GM04504 (cell line): ENCODE data around the gene ALPK3.

ENCODE experiments used
- DNase-seq: peaks from one replicate; pipeline ENCODE4 v3.0.0-alpha.2; 2012; ENCODE audit warnings: low read depth

Gene ALPK3

DNA sequence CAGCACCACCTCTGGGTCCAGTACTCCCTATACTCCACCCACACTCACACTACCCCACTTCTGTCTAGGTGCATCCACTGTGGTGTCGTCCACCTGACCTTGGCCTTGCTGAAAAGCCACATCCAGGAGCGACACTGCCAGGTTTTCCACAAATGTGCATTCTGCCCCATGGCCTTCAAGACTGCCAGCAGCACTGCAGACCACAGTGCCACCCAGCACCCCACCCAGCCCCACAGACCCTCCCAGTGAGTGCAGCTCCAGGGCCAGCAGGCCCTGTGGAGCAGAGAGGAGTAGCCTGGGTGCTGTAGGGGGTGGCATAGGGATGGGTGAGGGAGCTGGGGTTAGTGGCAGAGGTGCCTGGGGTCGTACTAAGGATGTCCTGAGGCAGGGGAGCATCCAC, 19.4 kb upstream of the ALPK3 start:
- DNase-seq: no peak

- no peak for DNase-seq
These were observed 18.7 kb upstream of the ALPK3 start for GRCh38 chr15:84798436-84798946.

GRCh38 chr15:84799511-84800187, 17.5 kb upstream of the ALPK3 start:
- no peak for DNase-seq

DNA sequence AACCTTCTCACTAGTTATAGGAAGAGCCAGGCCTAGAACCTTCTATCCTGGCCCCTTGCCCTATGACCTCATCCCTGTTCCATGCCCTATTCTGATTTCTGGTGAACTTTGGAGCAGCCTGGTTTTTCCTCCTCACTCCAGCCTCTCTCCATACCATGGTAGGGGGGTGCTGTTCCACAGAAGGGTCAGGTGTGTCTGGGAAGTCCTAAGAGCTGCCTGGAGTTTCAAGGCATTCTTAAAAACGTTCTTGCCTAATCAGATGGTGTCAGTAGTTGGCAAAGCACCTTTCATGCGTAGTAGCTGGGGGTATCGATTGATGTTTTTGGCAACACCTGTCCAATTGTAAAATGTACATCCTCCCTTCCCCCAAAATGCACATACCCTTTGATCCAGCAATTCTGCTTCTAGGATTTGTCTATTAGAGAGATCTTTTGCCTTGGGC, 16.8 kb upstream of the ALPK3 start:
- no peak for DNase-seq

GRCh38 chr15:84804005-84804900, 12.9 kb upstream of the ALPK3 start:
- DNase-seq: no peak

- DNase-seq: no peak
These were observed 11.9 kb upstream of the ALPK3 start for GRCh38 chr15:84805221-84805620.

- no peak for DNase-seq
These were observed 9.9 kb upstream of the ALPK3 start for GRCh38 chr15:84807228-84807627.

GRCh38 chr15:84810073-84810840, 6.9 kb upstream of the ALPK3 start:
- DNase-seq: peak; percentile 20

DNA sequence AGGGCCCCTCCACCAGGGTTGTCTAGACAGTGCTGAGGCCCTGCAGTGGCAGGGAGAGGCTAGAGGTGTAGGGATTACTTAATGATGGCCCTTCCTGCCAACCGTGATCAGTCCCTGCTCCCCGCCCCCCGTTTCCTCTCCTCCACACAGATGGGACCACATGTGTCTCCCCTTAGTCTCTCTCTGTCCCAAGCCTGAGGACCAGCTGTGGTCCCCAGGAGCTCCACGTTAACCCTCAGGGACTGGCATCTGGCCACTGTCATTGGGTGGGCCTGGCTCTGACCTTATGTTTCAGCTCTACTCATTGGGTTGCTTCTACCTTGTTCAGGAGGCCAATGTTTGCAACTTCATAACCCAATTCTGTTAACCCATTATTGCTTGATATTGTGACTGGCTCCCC, 6.0 kb upstream of the ALPK3 start:
- no peak for DNase-seq

DNA sequence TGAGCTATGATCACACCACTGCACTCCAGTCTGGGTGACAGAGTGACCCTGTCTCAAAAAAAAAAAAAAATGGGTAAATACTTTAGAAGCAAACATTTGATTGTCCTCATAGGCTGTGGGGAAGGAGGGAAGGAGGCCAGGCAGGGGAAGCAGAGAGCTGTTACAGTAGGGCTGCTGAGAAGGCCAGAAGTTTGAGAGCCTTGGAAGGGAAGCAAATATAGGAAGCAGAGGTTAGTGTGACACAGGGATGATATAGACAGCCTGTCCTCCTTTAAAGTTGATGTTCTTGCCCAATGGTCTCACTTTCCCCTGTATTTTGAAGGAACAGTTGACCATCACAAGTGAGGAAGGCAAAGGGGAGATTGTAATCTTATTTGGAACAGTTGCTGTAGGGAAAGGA, 5.3 kb upstream of the ALPK3 start:
- DNase-seq: no peak

- DNase-seq: no peak
These were observed 4.3 kb upstream of the ALPK3 start for GRCh38 chr15:84812842-84813241.

GRCh38 chr15:84813435-84813834, 3.7 kb upstream of the ALPK3 start:
- DNase-seq: no peak

GRCh38 chr15:84813931-84814330, 3.2 kb upstream of the ALPK3 start:
- no peak for DNase-seq

GRCh38 chr15:84814916-84815315, 2.2 kb upstream of the ALPK3 start:
- DNase-seq: no peak

DNA sequence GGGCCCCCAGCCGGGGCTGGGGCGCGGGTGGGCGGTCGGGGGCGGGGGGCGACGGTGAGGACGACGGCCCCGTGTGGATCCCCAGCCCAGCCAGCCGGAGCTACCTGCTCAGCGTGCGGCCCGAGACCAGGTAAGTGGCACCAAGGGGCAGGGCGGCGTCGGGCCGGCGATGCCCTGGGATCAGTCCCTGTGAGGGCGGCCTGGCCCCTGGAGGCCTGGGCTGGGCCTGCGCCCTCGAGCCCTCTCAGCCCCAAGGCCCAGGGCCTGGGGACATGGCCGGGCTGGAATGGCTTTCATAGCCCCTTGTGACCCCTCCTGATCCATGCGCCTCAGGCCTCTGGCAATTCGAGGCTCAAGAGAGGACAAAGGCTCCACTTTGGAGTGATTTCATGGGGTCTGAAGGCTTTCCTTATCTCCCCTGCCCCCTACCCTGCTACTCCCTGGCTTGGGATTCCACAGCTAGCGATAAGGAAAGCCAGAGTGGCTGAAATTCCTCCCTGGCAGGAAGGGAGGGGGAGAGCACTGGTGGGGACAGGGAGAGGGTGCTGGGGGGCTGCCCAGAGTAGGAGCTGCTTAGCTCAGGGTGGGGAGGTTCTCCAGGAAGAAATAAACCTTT, 418 bp downstream of the ALPK3 start:
- DNase-seq: no peak

GRCh38 chr15:84818261-84819131, 1.3 kb downstream of the ALPK3 start:
- no peak for DNase-seq

GRCh38 chr15:84819291-84819768, 2.2 kb downstream of the ALPK3 start:
- no peak for DNase-seq

DNA sequence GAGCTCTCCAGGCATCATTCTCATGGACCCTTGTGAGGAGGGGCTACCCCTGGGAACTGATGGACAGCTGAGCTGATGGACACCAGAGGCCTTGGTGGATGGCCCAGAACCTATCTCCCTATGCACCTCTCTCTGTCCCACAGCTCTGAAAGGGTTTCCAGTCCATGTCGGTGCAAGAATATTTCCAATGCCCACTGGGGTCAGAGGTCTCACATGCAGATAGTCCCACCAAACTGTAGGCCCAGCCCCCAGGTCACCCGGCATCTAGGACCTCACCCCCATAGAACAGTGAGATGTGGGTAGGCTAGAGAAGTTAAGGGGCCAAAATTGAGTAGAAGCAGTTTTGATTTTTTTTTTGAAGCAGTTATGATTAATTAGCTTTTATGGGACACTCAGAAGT, 2.6 kb downstream of the ALPK3 start:
- DNase-seq: no peak

DNA sequence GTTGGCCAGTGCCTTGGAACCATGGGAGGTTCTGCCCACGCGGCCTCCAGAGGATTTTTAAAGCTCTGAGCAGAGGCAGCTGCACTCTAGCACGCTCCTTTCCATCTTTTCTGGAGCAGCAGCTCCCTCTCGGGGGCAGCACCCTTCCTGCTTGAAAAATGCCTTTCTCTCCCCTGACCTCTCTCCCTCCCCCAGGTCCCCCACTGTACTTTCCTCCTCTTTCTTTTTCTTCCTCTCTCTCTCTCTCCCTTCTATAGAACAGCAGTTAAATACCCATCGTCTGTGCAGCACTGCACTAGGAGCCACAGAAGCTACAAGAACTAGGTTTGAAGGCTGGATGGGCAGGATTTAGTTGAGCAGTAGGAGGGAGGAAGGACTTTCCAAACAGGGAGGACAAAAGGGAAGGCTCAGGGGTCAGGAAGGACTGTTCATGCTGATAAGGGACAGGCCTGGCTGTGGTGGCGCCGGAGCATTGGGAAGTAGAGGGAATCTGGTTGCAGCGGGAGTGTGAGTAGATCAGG, 4.4 kb downstream of the ALPK3 start:
- no peak for DNase-seq

DNA sequence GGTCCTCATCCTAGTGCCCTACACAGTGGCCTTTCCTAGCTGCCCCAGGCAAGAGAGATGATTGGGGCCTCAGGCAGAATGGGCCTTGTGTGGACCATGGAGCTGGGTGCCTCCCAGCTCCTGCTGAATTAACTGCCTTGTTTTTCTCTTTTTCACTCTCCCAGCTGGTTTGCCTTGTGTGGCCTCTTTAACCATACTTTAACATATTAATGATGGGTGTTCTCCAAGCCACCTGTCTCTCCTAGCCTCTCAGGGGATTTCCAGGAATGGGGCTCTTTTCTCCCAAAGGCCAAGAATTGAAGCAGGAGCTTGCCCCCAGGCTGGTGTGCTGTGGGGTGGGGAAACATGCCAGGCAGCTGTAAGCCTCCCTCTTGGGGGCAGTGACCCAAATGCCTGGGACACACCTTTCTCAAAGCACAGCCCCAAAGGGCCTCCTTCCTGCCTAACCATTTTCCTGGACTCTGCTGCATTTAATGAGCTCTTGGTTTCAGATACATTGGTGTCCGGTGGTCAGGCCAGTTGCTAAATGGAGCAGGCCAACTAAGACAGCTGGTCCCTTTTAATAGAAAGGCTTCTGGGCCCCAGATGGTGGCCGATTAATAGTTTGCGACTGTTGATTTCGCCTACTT, 5.6 kb downstream of the ALPK3 start:
- DNase-seq: no peak
